HG02610 (cell line): ENCODE data around the gene IPPK.
"Not testable (repeated sequence)": the region's sequence is repeated elsewhere in the genome, so short reads cannot be mapped to it uniquely, and the experiment has no call there.

Experiments
- ATAC-seq: cut with Tn5 transposase; IDR thresholded peaks from one replicate; pipeline ENCODE4 v1.9.1; 2021; ENCODE audit warnings: mild to moderate bottlenecking, moderate library complexity; ENCODE audit not compliant: unreplicated experiment

Gene IPPK

GRCh38 chr9:92601451-92601850, 68.5 kb downstream of the IPPK start:
- ATAC-seq, result no peak

GRCh38 chr9:92600462-92601261, 69.3 kb downstream of the IPPK start:
- no peak for ATAC-seq

GRCh38 chr9:92599938-92600461, 69.9 kb downstream of the IPPK start:
- no peak for ATAC-seq

- no peak for ATAC-seq
These were observed 71.5 kb downstream of the IPPK start for GRCh38 chr9:92598382-92598781.

GRCh38 chr9:92595930-92596329, 74.0 kb downstream of the IPPK start:
- no peak for ATAC-seq

- not testable (repeated sequence) for ATAC-seq
These were observed 74.9 kb downstream of the IPPK start for GRCh38 chr9:92595075-92595474.

GRCh38 chr9:92592946-92593861, 76.7 kb downstream of the IPPK start:
- ATAC-seq, result no peak

GRCh38 chr9:92592537-92592936, 77.4 kb downstream of the IPPK start:
- no peak for ATAC-seq

GRCh38 chr9:92590377-92590776, 79.6 kb downstream of the IPPK start:
- ATAC-seq, result no peak

- ATAC-seq, result no peak
These were observed 80.0 kb downstream of the IPPK start for GRCh38 chr9:92589923-92590322.

GRCh38 chr9:92576175-92576574, 93.8 kb downstream of the IPPK start:
- ATAC-seq, result no peak

- not testable (repeated sequence) for ATAC-seq
These were observed 96.3 kb downstream of the IPPK start for GRCh38 chr9:92573612-92574011.

GRCh38 chr9:92571871-92572270, 98.1 kb downstream of the IPPK start:
- ATAC-seq, result not testable (repeated sequence)

- ATAC-seq, result no peak
These were observed 104.9 kb downstream of the IPPK start for GRCh38 chr9:92564982-92565381.

GRCh38 chr9:92564504-92564903, 105.4 kb downstream of the IPPK start:
- ATAC-seq, result no peak
